Adrenal gland (tissue), 12 donors: ENCODE results near the gene TM6SF1. TPM values are rescaled to one million over a fixed set of nuclear protein-coding genes. Genes with fewer than 3 reads are reported as not detected.
A peak's percentile ranks its signal among the peaks of the same experiment; 100 is the strongest.

Experiments used
- DNase-seq, 7 donors: peaks; one replicate each; pipeline ENCODE4 v3.0.0-alpha.2; 2019 to 2020
- H3K27ac ChIP-seq, 5 donors: fragments of 200-600 bp; sonication (generic) in 4 of 5; 1 replicate in 3 of 5; 2 replicates in 2 of 5; pipeline versions ENCODE4 v1.5.1 to v1.8.0; 2016 to 2020; ENCODE audit warnings: mild to moderate bottlenecking in 1 of 5
- H3K27me3 ChIP-seq: fragments of 200-600 bp; 2 replicates; pipeline ENCODE4 v1.8.0; 2021
- H3K36me3 ChIP-seq, 2 donors: fragments of 200-600 bp; replicated peaks in 1 of 2; 1 replicate in 1 of 2; 2 replicates in 1 of 2; pipeline versions ENCODE4 v1.5.1 to v1.8.0; 2018 to 2022
- H3K4me1 ChIP-seq, 2 donors: fragments of 200-600 bp; replicated peaks in 1 of 2; 1 replicate in 1 of 2; 2 replicates in 1 of 2; pipeline versions ENCODE4 v1.5.1 to v1.8.0; 2018 to 2021
- H3K4me3 ChIP-seq, 4 donors: fragments of 200-600 bp; sonication (generic) in 3 of 4; one replicate each; pipeline ENCODE4 v1.5.1; 2016 to 2018
- H3K9me3 ChIP-seq, 3 donors: fragments of 200-600 bp; sonication (generic) in 1 of 3; replicated peaks in 1 of 3; 1 replicate in 2 of 3; 2 replicates in 1 of 3; pipeline versions ENCODE4 v1.5.1 to v1.8.0; 2016 to 2021
- POLR2A ChIP-seq, 2 donors: fragments of 450-650 bp; IDR thresholded peaks; one replicate each; pipeline ENCODE4 v1.6.1; 2017; ENCODE audit warnings: antibody characterized with exemption in 2 of 2, mild to moderate bottlenecking in 2 of 2, moderate library complexity in 1 of 2
- WGBS, 4 donors: extraction: QIAGEN DNeasy Blood & Tissue Kit in 2 of 4; methylation state at CpG; one replicate each; pipeline versions ENCODE4 v1.1.5 to v1.1.7; 2013 to 2017; 5-methylcytosine and 5-hydroxymethylcytosine counted together
- intact Hi-C, 2 donors: fragments of 100-400 bp; cut with DNase I; formaldehyde crosslinking; loops; one replicate each; pipeline versions ENCODE4 v1.14.1 to v1.15.0; 2022 to 2023
- polyA plus RNA-seq, 3 donors: library from polyadenylated mRNA; stranded (reverse); fragments of 200-250 nt in 2 of 3; fragments of 350-450 nt in 1 of 3; fragmentation: Illumina TruSeq in 1 of 3; extraction: RNeasy Lipid Tissue Mini Kit (QIAGEN cat#74804) in 1 of 3; gene quantifications; one replicate each; pipeline ENCODE4 v1.2.3, GENCODE V29; 2013 to 2014
- total RNA-seq, 9 donors: library from RNA; depleted of rRNA in 4 of 9; stranded (reverse); fragments of >200 nt in 4 of 9; fragments of 120-200 nt in 1 of 9; fragmentation: NEBNext Ultra II Directional in 1 of 9; extraction: Animal tissue kit (Norgen Biotek cat#: 25700) in 1 of 9; gene quantifications; one replicate each; pipeline versions ENCODE4 v1.1.0 to v1.2.4, GENCODE V29; 2013 to 2023
- TF ChIP-seq, protein P1 (sequence below), 6 experiments: fragments of 450-650 bp in 4 of 6; fragments of 200-600 bp in 2 of 6; sonication (generic) in 1 of 6; IDR thresholded peaks; 1 replicate in 5 of 6; 2 replicates in 1 of 6; pipeline versions ENCODE4 v1.5.1 to v1.8.0; 2016 to 2021; ENCODE audit warnings: antibody characterized with exemption in 6 of 6, mild to moderate bottlenecking in 2 of 6, moderate library complexity in 1 of 6
- donor health status: healthy with polysubstance abuse.
- donor health status: Bipolar disorder and iron deficiency.
- donor health status: DM: yes; HTN: yes; CAD: no.
- donor health status: DM: no; HTN: no; CAD: no.
- donor health status: DM: no; HTN: no; CAD: no.
- donor health status: DM: yes; HTN: yes; CAD: no.

Gene TM6SF1
- total and polyA plus RNA-seq, 12 donors, result 0.67 to 9.5 (median 4.3) TPM

DNA sequence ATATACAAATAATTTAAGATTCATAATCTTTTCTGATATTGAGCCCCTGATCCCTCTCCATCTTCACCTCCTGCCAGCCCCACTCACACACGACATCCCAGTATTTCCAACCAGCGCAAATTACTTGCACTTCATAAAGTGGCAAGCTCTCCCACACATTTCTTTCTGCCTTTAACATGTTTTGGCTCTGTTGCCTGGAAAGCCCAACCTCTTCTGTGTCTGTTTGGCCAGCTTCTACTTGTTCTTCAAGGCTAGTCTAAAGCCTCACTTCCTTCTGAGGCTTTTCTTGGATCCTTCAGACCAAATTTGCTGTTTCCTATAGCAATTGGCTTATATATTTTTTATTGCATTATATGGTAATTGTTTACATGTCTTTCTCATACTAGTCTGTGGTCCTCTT is 5.1 kb upstream of the TM6SF1 start:
- 64 to 73% (median 70%) methylated on average over 2 of the region's 2 CpGs for WGBS, 4 donors
- no peak overlapping the region for H3K27ac ChIP-seq
- H3K36me3 ChIP-seq, result no peaks in the 10 kb centered on the region
- TF ChIP-seq, protein P1, sequence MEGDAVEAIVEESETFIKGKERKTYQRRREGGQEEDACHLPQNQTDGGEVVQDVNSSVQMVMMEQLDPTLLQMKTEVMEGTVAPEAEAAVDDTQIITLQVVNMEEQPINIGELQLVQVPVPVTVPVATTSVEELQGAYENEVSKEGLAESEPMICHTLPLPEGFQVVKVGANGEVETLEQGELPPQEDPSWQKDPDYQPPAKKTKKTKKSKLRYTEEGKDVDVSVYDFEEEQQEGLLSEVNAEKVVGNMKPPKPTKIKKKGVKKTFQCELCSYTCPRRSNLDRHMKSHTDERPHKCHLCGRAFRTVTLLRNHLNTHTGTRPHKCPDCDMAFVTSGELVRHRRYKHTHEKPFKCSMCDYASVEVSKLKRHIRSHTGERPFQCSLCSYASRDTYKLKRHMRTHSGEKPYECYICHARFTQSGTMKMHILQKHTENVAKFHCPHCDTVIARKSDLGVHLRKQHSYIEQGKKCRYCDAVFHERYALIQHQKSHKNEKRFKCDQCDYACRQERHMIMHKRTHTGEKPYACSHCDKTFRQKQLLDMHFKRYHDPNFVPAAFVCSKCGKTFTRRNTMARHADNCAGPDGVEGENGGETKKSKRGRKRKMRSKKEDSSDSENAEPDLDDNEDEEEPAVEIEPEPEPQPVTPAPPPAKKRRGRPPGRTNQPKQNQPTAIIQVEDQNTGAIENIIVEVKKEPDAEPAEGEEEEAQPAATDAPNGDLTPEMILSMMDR (IDR thresholded peaks at IDR 0.05), result no peak
- no peak for TF ChIP-seq POLR2A (IDR thresholded peaks at IDR 0.05)
- H3K4me1 ChIP-seq, result peaks cover 0 to 5% of the 10 kb centered on the region in 2 donors
- intact Hi-C loops, result no loop called here
- H3K9me3 ChIP-seq, result no peaks in the 10 kb centered on the region
- no peak overlapping the region for H3K4me3 ChIP-seq
- H3K27me3 ChIP-seq, result peaks cover under 1% of the 10 kb centered on the region
- no peak for DNase-seq

DNA sequence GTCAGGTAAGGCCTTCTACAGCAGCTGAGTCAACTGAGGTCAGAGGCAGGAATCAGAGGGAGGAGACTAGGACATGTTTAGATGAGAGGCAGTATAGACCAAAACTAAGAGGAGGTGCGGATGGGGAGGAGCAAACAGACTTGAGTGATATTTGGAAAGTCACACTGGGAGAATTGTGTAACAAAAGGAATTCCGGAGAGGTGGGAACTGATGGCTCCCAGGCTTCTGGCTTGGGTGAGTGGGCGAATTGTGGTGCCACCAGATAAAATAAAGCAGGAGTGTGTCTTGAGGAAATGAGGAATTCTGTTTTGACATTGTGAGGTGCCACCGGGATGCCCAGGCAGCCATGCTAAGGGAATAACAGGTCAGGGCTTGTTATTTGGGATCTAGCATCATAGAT is 3.3 kb upstream of the TM6SF1 start:
- H3K27ac ChIP-seq, result no peak overlapping the region
- no peak for TF ChIP-seq POLR2A (IDR thresholded peaks at IDR 0.05)
- TF ChIP-seq, protein P1 (IDR thresholded peaks at IDR 0.05), result no peak
- H3K4me1 ChIP-seq, result peaks cover 0 to 6% of the 10 kb centered on the region in 2 donors
- intact Hi-C loops, result no loop called here
- H3K36me3 ChIP-seq, result no peaks in the 10 kb centered on the region
- peaks cover 7% of the 10 kb centered on the region for H3K27me3 ChIP-seq
- DNase-seq, result no peak
- 83 to 92% (median 88%) methylated on average over 4 of the region's 4 CpGs for WGBS, 4 donors
- no peaks in the 10 kb centered on the region for H3K9me3 ChIP-seq
- H3K4me3 ChIP-seq, result no peak overlapping the region

DNA sequence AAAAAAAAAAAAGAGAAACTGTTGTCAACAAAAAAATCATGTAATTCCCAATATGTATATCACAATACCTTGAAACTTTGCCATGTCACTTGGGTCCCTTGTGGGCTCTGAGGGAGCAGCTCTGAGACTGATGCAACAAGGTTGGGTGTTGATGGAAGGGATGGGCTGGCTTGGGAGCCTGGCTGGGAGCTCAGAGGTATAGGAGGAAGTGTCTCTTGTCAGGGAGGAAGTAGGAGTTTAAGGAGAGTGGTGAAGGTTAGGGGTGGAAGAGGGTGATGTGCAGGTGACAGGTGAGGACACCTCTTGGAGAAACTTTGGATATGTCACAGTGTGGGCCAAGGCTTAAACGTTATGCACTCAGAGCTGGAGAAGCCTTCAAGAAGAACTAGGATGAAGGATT is 2.0 kb upstream of the TM6SF1 start:
- Histone ChIP-seq H3K4me1 (peaks cover 0 to 6% of the 10 kb centered on the region in 2 donors), H3K27me3 (peaks cover 7% of the 10 kb centered on the region), H3K36me3 (no peaks in the 10 kb centered on the region), H3K4me3 (no peak overlapping the region), H3K9me3 (no peaks in the 10 kb centered on the region), H3K27ac (no peak overlapping the region)
- no peak for DNase-seq
- TF ChIP-seq POLR2A (IDR thresholded peaks at IDR 0.05), result no peak
- TF ChIP-seq, protein P1 (IDR thresholded peaks at IDR 0.05), result no peak
- WGBS, 4 donors, result 53 to 74% (median 69%) methylated on average over 1 of the region's 1 CpG
- intact Hi-C loops, result no loop called here

DNA sequence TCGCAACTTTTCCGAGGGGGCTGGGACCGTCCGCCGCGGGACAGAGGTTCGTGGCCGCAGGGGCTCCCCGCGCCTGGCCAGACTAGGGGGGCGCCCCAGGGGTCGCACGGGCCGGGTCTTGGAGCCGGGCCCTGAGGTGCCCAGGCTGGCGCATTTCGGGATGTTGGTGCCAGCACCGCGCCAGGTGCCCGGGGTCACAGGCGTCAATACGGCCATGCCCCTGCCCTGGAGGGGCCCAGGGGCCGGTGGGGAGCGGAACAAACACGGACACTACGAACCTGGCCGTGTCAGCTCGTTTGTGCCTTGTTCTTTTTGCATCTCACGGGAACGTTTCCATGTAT is 366 bp downstream of the TM6SF1 start:
- H3K27me3 ChIP-seq, result peaks cover 7% of the 10 kb centered on the region
- peak overlapping the region in 4 of 5 donors; percentile 0 to 90 (median 46) for H3K27ac ChIP-seq
- no peaks in the 10 kb centered on the region for H3K9me3 ChIP-seq
- intact Hi-C loops, result no loop called here
- peaks cover 0 to 6% of the 10 kb centered on the region in 2 donors for H3K4me1 ChIP-seq
- 11 to 49% (median 29%) methylated on average over 8 to 30 of the region's 30 CpGs for WGBS, 4 donors
- TF ChIP-seq POLR2A (IDR thresholded peaks at IDR 0.05), result no peak
- TF ChIP-seq, protein P1 (IDR thresholded peaks at IDR 0.05), result no peak
- peak overlapping the region in 2 of 4 donors; percentile 15 to 67 for H3K4me3 ChIP-seq
- no peak for DNase-seq
- H3K36me3 ChIP-seq, result no peaks in the 10 kb centered on the region
